CD14-positive monocyte (primary cell): ENCODE measurements around the gene AGA. TPM values are rescaled to one million over a fixed set of nuclear protein-coding genes. Genes with fewer than 3 reads are reported as not detected.

Source experiments
- DNase-seq, 3 donors: peaks; one replicate each; pipeline ENCODE4 v3.0.0-alpha.2; 2011 to 2022
- H2AFZ ChIP-seq: 2 replicates; pipeline ENCODE4 v1.6.0; 2012; ENCODE audit warnings: mild to moderate bottlenecking, low read depth, low read length, inconsistent platforms; ENCODE audit not compliant: insufficient read depth, poor library complexity, severe bottlenecking
- H3K27ac ChIP-seq, 2 donors: 1 replicate in 1 of 2; 2 replicates in 1 of 2; pipeline ENCODE4 v1.5.1; 2012 to 2013; ENCODE audit warnings: low read length in 2 of 2, control low read depth in 1 of 2, inconsistent platforms in 1 of 2, low read depth in 1 of 2, mild to moderate bottlenecking in 1 of 2
- H3K27me3 ChIP-seq, 2 donors: one replicate each; pipeline versions ENCODE4 v1.6.0 to v1.6.1; 2011 to 2013; ENCODE audit warnings: low read length in 2 of 2; ENCODE audit not compliant: control insufficient read depth in 2 of 2, insufficient read depth in 2 of 2
- H3K36me3 ChIP-seq, 2 donors: replicated peaks in 1 of 2; 1 replicate in 1 of 2; 2 replicates in 1 of 2; pipeline versions ENCODE4 v1.5.1 to v1.6.1; 2012 to 2013; ENCODE audit warnings: low read length in 2 of 2, control low read depth in 1 of 2, inconsistent platforms in 1 of 2, mild to moderate bottlenecking in 1 of 2; ENCODE audit not compliant: insufficient read depth in 2 of 2, control insufficient read depth in 1 of 2
- H3K4me1 ChIP-seq, 2 donors: 1 replicate in 1 of 2; 2 replicates in 1 of 2; pipeline versions ENCODE4 v1.5.1 to v1.6.1; 2012 to 2013; ENCODE audit warnings: low read length in 2 of 2, control low read depth in 1 of 2, inconsistent platforms in 1 of 2, mild to moderate bottlenecking in 1 of 2, moderate library complexity in 1 of 2; ENCODE audit not compliant: insufficient read depth in 2 of 2, control insufficient read depth in 1 of 2
- H3K4me2 ChIP-seq: replicated peaks from 2 replicates; pipeline ENCODE3; 2012; ENCODE audit warnings: low read length, moderate library complexity, mild to moderate bottlenecking; ENCODE audit not compliant: poor library complexity, severe bottlenecking; ENCODE audit errors: extremely low read depth
- H3K4me3 ChIP-seq, 3 experiments: fragments of 200-600 bp in 1 of 3; sonication (generic) in 1 of 3; replicated peaks in 1 of 3; 1 replicate in 2 of 3; 2 replicates in 1 of 3; pipeline ENCODE4 v1.5.1; 2011 to 2013; ENCODE audit warnings: low read length in 3 of 3, mild to moderate bottlenecking in 3 of 3, control low read depth in 2 of 3, low read depth in 2 of 3, inconsistent platforms in 1 of 3, moderate library complexity in 1 of 3
- H3K79me2 ChIP-seq: 2 replicates; pipeline ENCODE4 v1.6.0; 2012; ENCODE audit warnings: mild to moderate bottlenecking, control low read depth, inconsistent platforms, low read length, moderate library complexity; ENCODE audit not compliant: insufficient read depth
- H3K9ac ChIP-seq: 2 replicates; pipeline ENCODE4 v1.6.0; 2017; ENCODE audit warnings: low read length, mild to moderate bottlenecking; ENCODE audit not compliant: insufficient read depth, poor library complexity, severe bottlenecking
- H3K9me3 ChIP-seq, 2 donors: replicated peaks in 1 of 2; 1 replicate in 1 of 2; 2 replicates in 1 of 2; pipeline versions ENCODE4 v1.5.1 to v1.6.1; 2012 to 2013; ENCODE audit warnings: low read length in 2 of 2, control low read depth in 1 of 2; ENCODE audit not compliant: control insufficient read depth in 1 of 2, insufficient read depth in 1 of 2
- H4K20me1 ChIP-seq: 2 replicates; pipeline ENCODE4 v1.6.0; 2012; ENCODE audit warnings: mild to moderate bottlenecking, low read length, control low read depth, moderate library complexity; ENCODE audit not compliant: insufficient read depth
- H3K27ac Mint-ChIP-seq, 7 donors: one replicate each; pipeline ENCODE4 v1.8.0; 2020; ENCODE audit warnings: mild to moderate bottlenecking in 7 of 7, mixed read lengths in 7 of 7, moderate library complexity in 6 of 7, inconsistent platforms in 2 of 7
- H3K27me3 Mint-ChIP-seq, 3 donors: one replicate each; pipeline ENCODE4 v1.8.0; 2021 to 2022; ENCODE audit warnings: low read depth in 3 of 3, mild to moderate bottlenecking in 3 of 3, mixed read lengths in 3 of 3, moderate library complexity in 3 of 3, inconsistent platforms in 1 of 3
- H3K36me3 Mint-ChIP-seq, 2 donors: one replicate each; pipeline ENCODE4 v1.8.0; 2020; ENCODE audit warnings: mixed read lengths in 2 of 2, inconsistent platforms in 1 of 2, mild to moderate bottlenecking in 1 of 2
- H3K4me1 Mint-ChIP-seq: one replicate; pipeline ENCODE4 v1.8.0; 2020; ENCODE audit warnings: mild to moderate bottlenecking, mixed read lengths
- H3K4me3 Mint-ChIP-seq, 2 donors: one replicate each; pipeline ENCODE4 v1.8.0; 2020; ENCODE audit warnings: mild to moderate bottlenecking in 2 of 2, mixed read lengths in 2 of 2, moderate library complexity in 1 of 2
- H3K9me3 Mint-ChIP-seq, 7 donors: one replicate each; pipeline ENCODE4 v1.8.0; 2020 to 2022; ENCODE audit warnings: mixed read lengths in 7 of 7, mild to moderate bottlenecking in 6 of 7, moderate library complexity in 6 of 7, inconsistent platforms in 2 of 7
- WGBS: methylation state at CpG from one replicate; pipeline ENCODE4 v1.1.5; 2013; ENCODE audit warnings: missing lambda C conversion rate; ENCODE audit not compliant: insufficient coverage; 5-methylcytosine and 5-hydroxymethylcytosine counted together
- intact Hi-C, 2 donors: fragments of 100-400 bp; cut with micrococcal nuclease; formaldehyde crosslinking; loops; one replicate each; pipeline versions ENCODE4 v1.15.0 to v1.15.1; 2023
- polyA plus RNA-seq, 3 donors: library from polyadenylated mRNA; depleted of rRNA in 1 of 3; unstranded in 2 of 3; stranded (reverse) in 1 of 3; fragments of 300-500 nt in 2 of 3; fragments of >200 nt in 1 of 3; fragmentation: Illumina TruSeq in 2 of 3; gene quantifications; 1 replicate in 2 of 3; 2 replicates in 1 of 3; pipeline ENCODE4 v1.2.3, GENCODE V29; 2012 to 2021
- TF ChIP-seq, protein P1 (sequence below): fragments of 200-600 bp; IDR thresholded peaks from one replicate; pipeline ENCODE4 v1.8.0; 2022; ENCODE audit warnings: antibody characterized with exemption, mild to moderate bottlenecking

Gene AGA
- polyA plus RNA-seq, 3 donors, result 23.0 to 43.1 (median 27.4) TPM

DNA sequence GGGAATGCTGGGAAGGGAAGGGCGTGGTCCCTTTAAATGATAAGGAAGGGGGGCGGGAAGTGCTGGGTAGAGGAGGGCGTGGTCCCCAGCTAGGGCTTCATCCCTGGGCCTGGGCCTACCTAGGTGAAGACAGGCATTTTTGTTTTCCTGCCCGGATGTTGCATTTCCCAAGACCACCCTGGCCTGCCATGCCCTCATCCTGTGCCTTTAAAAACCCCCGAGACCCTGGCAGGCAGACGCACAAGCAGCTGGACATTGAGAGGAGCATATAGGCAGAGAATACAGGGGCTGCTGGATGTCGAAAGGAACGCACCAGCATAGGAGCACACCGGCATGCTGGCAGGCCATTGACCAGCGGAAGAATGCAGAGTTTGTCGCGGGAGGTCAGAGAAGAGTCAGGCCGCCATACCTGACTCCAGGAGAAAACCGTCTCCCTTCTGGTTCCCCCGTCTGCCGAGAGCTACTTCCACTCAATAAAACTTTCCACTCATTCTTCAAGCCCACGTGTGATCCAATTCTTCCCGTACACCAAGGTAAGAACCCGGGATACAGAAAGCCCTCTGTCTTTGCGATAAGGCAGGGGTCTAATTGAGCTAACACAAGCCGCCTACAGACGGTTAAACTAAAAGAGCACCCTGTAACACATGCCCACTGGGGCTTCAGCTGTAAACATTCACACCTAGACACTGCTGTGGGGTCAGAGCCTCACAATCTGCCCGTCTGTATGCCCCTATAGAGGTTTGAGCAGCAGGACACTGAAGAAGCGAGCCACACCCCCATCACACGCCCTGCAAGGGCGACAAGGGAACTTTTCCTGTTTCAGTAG lies 2.9 kb upstream of the AGA start:
- WGBS, result 95% methylated on average over 21 of the region's 26 CpGs
- Mint-ChIP-seq H3K27ac (peak overlapping the region in 1 of 7 donors; percentile 12), H3K4me1 (peaks cover 22% of the 10 kb centered on the region)

More for the DNA sequence above, 2.9 kb upstream of the AGA start:
- H3K36me3 Mint-ChIP-seq, result peaks cover 2 to 6% of the 10 kb centered on the region in 2 donors
- Histone ChIP-seq H3K27me3 (no peaks in the 10 kb centered on the region), H3K79me2 (peaks cover 3% of the 10 kb centered on the region), H4K20me1 (no peaks in the 10 kb centered on the region), H3K9me3 (no peaks in the 10 kb centered on the region), H3K27ac (no peak overlapping the region), H2AFZ (no peak overlapping the region), H3K9ac (no peak overlapping the region), H3K4me2 (no peak overlapping the region), H3K36me3 (no peaks in the 10 kb centered on the region), H3K4me1 (peaks cover 17 to 21% of the 10 kb centered on the region in 2 donors), H3K4me3 (no peak overlapping the region)
- no peaks in the 10 kb centered on the region for H3K27me3 Mint-ChIP-seq
- TF ChIP-seq, protein P1, sequence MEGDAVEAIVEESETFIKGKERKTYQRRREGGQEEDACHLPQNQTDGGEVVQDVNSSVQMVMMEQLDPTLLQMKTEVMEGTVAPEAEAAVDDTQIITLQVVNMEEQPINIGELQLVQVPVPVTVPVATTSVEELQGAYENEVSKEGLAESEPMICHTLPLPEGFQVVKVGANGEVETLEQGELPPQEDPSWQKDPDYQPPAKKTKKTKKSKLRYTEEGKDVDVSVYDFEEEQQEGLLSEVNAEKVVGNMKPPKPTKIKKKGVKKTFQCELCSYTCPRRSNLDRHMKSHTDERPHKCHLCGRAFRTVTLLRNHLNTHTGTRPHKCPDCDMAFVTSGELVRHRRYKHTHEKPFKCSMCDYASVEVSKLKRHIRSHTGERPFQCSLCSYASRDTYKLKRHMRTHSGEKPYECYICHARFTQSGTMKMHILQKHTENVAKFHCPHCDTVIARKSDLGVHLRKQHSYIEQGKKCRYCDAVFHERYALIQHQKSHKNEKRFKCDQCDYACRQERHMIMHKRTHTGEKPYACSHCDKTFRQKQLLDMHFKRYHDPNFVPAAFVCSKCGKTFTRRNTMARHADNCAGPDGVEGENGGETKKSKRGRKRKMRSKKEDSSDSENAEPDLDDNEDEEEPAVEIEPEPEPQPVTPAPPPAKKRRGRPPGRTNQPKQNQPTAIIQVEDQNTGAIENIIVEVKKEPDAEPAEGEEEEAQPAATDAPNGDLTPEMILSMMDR, result no peak
- peaks cover 0 to 4% (median 0%) of the 10 kb centered on the region in 7 donors for H3K9me3 Mint-ChIP-seq
- DNase-seq, result no peak
- intact Hi-C loops, result loop anchor here (5.0 to 10.0 kb wide), 3 partner anchors 130 to 1120 kb away; partner anchors contain the start of gene NEIL3 (in 1 of the 2)
- peak overlapping the region; percentile 57 to 74 for H3K4me3 Mint-ChIP-seq
